ENCODE results near the gene TATDN3.
"Not testable (repeated sequence)": the region's sequence is repeated elsewhere in the genome, so short reads cannot be mapped to it uniquely, and the experiment has no call there.

Gene TATDN3

DNA sequence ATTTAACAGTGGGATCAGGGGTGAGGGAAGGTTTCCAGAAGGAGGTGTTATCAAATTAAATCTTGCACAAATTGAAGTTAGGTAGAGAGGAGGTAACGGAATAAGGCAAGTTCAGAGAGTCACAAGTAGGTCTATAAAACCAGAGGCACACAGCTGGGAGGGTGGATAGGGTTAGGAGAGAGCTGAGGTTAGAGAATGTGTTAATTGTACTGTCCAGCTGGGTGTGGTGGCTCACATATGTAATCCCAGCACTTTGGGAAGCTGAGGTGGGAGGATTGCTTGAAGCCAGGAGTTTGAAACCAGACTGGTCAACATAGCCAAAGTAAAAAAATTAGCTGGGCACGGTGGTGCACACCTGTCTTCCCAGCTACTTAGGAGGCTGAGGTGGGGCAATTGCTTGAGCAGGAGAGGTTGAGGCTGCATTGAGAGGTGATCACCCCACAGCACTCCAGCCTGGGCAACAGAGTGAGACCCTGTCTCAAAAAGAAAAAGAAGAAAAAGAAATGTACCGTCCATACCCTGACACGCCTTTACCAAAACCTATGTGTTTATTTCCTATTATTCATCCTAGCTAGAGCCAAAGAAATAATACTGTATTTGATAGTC, 35.6 kb downstream of the TATDN3 start:
- DNase-seq (ENCODE audit: insufficient read length, low spot score) (no peak), FAIRE-seq (no peak)

- DNase-seq (ENCODE audit: insufficient read length, low spot score) = no peak
- FAIRE-seq = no peak
These were observed 36.2 kb downstream of the TATDN3 start for GRCh38 chr1:212827831-212828278.

GRCh38 chr1:212828395-212828794, 36.7 kb downstream of the TATDN3 start:
- no peak for FAIRE-seq
- no peak for DNase-seq (ENCODE audit: insufficient read length, low spot score)

DNA sequence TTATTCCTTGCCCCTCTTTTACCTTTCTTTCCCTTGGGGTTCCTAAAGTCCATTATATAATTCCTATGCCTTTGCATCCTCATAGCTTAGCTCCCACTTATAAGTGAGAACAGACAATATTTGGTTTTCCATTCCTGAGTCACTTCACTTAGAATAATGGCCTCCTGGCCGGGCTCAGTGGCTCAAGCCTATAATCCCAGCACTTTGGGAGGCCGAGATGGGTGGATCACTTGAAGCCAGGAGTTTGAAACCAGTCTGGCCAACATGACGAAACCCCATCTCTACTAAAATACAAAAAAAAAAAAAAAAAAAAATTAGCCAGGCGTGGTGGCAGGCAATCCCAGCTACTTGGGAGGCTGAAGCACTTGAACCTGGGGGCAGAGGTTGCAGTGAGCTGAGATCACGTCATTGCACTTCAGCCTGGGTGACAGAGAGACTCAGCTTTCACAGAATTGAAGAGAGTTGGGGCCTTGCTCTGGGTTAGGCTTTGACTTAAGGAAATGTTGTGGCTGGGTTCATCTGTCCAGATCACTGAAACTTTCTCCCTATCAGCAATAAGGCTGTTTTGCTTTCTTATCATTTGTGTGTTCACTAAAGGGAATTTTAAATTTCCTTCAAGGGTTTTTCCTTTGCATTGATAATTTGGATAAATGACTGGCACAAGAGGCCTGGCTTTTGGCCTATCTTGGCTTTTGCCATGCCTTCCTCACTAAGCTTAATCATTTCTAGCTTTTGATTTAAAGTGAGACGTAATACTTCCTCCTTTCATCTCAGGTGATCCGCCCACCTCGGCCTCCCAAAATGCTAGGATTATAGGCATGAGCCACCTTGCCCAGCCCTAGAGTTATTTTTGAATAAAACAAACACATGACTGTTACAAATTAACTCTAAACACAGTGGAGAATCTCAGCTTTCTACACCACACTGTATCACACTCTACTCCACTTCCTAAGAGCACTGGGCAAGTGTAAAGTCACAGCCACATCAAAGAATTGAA, 41.8 kb downstream of the TATDN3 start:
- DNase-seq (ENCODE audit: insufficient read length, low spot score); FAIRE-seq: not testable (repeated sequence)

GRCh38 chr1:212838145-212838544, 46.5 kb downstream of the TATDN3 start:
- DNase-seq (ENCODE audit: insufficient read length, low spot score) (no peak), FAIRE-seq (no peak)

- DNase-seq (ENCODE audit: insufficient read length, low spot score); FAIRE-seq: not testable (repeated sequence)
These were observed 52.8 kb downstream of the TATDN3 start for GRCh38 chr1:212844521-212844920.

GRCh38 chr1:212847549-212847948, 55.9 kb downstream of the TATDN3 start, which contains the start of gene SPATA45:
Gene SPATA45 (minus strand): TSS chr1:212847649. CDS start chr1:212836149, 11,500 bp downstream.
- DNase-seq (ENCODE audit: insufficient read length, low spot score) (no peak), FAIRE-seq (no peak)

DNA sequence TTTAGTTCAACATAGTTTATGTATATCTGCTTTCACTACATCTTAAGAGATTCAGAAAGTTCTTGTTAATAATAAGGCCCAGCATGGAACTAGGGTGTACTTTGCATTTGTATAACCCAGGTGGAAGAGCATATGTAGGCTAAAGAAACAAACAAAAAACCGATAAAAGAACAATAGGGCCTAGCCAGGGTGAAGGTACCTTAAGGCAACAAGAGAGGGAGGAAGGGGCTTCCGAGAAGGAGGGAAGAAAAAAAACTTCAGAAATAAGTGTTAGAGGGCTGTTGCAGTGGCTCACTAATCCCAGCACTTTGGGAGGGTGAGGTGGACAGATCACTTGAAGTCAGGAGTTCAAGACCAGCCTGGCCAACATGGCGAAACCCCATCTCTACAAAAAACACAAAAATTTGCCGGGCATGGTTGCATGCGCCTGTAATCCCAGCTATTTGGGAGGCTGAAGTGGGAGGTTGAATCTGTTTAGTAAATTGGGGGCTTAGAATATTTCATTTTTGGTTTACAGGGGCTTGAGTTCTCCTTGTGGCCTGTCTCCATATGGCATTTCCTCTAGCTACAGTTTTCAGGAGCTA, 60.5 kb downstream of the TATDN3 start:
- no peak for FAIRE-seq
- DNase-seq (ENCODE audit: insufficient read length, low spot score) = no peak

DNA sequence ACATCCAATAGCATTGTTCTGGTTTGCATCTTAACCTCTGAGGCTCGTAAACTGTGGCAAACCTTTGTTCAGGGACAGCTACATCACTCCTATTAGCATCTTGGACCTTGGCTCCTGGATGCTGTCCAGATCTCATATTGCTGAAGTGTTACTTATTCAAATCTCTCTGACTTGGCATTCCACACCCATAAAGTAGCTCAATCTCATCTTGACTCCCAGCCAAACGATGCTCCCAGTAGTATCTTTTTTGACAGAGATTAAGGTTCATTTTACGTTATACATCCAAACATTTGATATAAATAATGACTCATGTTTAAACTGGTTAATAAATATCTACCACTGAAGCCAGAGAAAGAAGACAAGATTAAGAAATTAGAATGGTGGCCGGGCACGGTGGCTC, 62.0 kb downstream of the TATDN3 start:
- no peak for FAIRE-seq
- no peak for DNase-seq (ENCODE audit: insufficient read length, low spot score)

GRCh38 chr1:212856755-212857154, 65.1 kb downstream of the TATDN3 start:
- no peak for DNase-seq (ENCODE audit: insufficient read length, low spot score)
- no peak for FAIRE-seq

DNA sequence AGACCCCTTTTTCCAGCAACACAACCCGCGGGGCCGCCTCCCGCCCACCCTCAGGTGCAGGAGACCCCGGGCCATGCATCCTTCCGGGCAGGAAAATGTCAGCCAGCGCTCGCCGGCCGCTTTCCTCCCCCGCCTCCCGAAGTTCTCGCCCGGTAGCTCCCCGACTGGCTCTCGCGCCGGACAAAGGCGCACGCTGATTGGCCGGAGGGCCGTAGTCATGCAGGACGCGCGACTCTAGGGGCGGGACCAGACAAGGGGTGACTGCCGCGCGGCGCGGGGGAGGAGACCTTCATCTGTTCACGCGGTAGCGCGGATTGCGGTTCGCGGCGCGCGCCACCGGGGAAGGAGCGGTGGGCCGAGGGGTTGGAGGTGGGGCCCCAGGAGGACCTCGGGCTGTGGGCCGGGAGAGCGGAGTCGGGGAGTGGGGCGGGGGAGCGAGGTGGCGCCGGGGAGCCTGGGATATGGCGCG, 66.3 kb downstream of the TATDN3 start, which contains the start of gene FLVCR1:
Gene FLVCR1 (plus strand): TSS at position 284 of the 469 bp plus-strand sequence. CDS start 178 bp downstream, at position 462.
- DNase-seq (ENCODE audit: insufficient read length, low spot score) (peak; percentile 99), FAIRE-seq (peak; percentile 79)

GRCh38 chr1:212858461-212859265, 67.0 kb downstream of the TATDN3 start:
- no peak for FAIRE-seq

GRCh38 chr1:212860713-212861581, 69.3 kb downstream of the TATDN3 start:
- no peak for FAIRE-seq
- no peak for DNase-seq (ENCODE audit: insufficient read length, low spot score)

More at GRCh38 chr1:212858461-212859265, 67.0 kb downstream of the TATDN3 start:
- DNase-seq (ENCODE audit: insufficient read length, low spot score) = peak; percentile 32

DNA sequence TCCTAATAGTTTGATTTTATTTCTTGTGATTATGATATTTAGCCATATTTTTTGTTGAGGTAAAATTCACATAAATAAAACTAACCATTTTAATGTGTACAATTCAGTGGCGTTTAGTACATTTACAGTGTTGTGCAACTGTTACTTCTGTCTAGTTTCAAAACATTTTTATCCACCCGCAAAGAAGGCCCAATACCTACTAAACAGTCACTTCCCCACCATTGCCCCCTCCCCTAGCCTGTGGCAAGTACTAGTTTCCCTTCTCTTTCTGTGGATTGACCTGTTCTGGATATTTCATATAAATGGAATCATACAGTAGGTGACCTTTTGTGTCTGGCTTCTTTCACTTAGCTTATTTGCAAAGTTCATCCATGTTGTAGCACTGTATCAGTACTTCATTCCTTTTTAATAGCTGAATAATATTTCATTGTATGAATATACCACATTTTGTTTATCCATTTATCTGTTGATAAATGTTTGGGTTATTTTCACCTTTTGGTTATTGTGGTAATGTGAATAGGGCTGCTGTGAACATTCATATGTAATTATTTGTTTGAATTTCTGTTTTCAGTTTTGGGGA, 70.5 kb downstream of the TATDN3 start:
- no peak for DNase-seq (ENCODE audit: insufficient read length, low spot score)
- no peak for FAIRE-seq

DNA sequence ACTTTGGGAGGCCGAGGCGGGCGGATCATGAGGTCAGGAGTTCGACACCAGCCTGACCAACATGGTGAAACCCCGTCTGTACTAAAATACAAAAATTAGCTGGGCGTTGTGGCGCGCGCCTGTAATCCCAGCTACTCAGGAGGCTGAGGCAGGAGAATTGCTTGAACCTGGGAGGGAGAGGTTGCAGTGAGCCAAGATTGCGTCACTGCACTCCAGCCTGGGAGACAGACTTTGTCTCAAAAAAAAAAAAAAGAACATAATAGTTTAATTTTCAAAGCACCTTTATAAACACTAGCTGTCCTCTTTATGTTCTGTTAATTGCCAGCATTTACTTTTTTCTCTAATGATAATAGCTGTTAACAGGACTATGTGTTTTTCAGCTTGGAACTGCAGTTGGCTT, 71.7 kb downstream of the TATDN3 start:
- not testable (repeated sequence) for FAIRE-seq; DNase-seq (ENCODE audit: insufficient read length, low spot score)

GRCh38 chr1:212864201-212864600, 72.5 kb downstream of the TATDN3 start:
- FAIRE-seq = no peak
- no peak for DNase-seq (ENCODE audit: insufficient read length, low spot score)
